Measurements from ENCODE around the gene PKNOX2.

PKNOX2 gene

DNA sequence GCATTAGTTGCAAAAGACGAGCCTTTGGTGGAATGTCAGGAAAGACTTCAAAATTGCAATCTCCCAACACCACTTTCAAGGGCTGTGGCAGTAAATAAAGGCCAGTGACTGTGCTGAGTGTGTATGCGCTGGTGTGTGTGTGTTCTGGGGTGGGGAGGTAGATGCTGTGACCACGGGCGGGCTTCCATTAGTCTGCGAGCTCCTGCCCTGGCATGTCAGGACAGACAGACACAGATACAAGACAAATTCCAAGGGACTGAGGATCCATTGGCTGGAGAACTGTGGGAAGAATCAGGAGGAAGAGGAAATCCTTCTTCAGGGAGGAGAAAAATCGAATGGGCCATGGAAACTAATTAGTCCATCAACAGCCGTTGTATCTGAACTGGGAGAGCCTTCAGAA is 248.0 kb downstream of the PKNOX2 start:
- no peak for DNase-seq (ENCODE audit: low read depth)

DNA sequence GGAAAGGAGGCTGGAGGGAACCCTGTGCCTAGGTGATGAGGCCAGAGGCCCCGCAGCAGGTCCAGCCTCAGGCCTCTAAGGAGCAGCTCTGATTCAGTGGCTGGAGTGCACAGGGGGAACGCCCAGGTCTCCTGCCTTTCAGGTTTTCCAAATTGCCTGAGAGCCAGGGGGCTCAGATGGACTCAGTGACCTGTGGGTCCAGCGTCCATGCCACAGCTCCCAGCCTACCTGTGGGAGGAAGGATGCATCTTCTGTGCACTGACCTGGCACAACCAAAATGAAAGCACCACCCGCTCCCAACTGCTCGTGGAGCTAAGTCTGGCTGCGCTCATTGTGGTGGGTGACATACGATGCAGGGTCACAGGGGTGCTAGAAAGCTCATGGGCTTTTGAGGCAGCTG is 248.7 kb downstream of the PKNOX2 start:
- no peak for DNase-seq (ENCODE audit: low read depth)

DNA sequence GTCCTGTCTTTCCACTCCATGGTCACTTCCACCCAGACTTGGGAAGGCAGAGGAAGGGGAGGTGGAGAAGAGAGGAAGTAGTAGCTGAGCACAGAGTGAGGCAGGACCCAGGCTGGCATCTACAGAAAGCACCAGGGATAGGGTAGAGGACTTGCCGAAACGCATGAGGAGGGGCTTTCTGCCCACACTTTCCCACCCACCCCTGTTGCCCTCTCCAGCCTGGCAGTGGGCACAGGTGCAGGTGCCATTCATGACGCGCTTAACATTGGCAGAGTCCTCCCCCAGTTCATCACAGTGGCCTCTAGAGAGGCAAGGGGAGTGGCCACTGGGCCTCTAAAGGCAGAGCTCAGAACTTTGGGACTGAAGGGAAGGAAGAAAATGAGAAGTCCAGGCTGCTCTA is 249.6 kb downstream of the PKNOX2 start:
- DNase-seq (ENCODE audit: low read depth), result no peak

DNA sequence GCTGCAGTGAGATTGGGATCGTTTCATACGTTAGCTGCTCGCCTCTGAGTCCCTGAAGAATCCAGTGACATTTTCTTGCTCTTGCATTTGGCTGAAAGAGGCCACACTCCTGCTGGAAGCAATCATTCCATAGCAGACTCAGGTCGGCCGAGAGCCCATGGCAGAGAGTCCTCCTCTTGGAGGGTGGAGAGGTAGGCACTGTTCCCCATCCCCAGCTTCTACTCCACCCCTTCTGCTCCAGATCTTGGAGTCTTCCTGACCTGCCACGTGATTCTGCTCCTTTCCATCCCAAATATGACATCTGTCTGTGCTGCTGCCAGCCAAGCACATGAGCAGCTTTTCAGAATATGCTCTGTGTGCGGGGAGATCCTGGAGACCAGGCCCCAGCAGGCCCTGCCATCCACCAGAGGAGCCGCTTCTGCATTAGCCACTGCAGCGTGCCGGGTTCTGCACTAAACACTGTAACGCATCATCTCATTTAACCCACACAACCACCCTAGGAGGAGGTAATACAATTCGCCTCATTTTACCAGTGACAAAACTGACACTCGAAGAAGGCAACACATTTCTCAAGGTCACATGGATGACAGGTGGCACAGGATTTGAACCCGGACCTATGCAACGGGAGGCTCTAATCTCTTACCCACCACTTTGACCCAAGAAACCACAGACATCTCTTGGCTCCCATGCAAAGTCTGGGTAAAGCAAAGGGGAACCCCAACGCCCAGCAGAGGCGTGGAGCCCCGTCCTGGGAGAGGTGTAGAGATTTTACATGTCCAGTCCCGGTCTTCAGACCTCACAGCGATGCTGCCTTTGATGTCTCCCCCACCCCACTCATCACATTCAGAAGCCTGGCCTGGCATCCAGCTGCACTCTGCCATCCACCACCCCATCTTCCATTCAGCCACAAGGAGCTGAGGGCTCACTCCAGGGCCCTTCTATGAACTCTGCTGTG is 252.7 kb downstream of the PKNOX2 start:
- DNase-seq (ENCODE audit: low read depth), result no peak

DNA sequence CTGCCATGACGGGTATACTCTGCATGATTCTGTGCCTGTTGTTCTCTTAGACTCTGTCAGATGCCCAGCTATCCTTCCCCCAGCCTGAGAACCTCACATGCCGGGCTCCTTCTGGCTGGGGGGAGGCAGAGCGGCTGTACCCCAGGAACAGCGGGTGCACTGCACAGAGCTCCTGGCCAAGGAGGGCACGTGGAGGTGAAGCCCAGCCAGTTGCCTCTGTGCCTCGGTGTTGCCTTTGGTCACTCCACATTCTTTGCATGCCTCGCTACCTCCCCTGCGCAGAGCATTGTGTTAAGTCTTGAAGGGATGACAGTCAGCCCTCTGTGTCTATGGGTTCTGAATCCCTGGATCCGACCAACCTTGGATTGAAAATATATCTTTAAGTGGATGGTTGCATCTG is 253.8 kb downstream of the PKNOX2 start:
- DNase-seq (ENCODE audit: low read depth), result no peak

DNA sequence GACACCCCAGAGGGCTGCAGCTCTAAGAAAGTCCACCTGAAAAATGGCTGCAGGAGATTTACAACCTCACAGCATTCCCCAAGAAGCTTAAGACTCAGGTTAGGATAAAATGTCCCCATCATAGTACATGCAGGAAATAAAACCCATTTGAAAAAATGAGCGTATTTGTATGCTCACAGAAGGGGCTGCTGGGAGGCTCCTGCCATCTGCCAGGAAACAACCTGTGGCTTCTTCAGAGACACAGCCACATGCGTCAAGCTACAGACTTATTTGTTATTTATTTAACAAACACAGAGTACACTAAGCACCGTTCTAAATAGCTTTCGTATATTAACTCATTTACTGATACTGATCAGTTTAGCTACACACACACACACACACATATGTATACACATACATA is 258.1 kb downstream of the PKNOX2 start:
- no peak for DNase-seq (ENCODE audit: low read depth)

DNA sequence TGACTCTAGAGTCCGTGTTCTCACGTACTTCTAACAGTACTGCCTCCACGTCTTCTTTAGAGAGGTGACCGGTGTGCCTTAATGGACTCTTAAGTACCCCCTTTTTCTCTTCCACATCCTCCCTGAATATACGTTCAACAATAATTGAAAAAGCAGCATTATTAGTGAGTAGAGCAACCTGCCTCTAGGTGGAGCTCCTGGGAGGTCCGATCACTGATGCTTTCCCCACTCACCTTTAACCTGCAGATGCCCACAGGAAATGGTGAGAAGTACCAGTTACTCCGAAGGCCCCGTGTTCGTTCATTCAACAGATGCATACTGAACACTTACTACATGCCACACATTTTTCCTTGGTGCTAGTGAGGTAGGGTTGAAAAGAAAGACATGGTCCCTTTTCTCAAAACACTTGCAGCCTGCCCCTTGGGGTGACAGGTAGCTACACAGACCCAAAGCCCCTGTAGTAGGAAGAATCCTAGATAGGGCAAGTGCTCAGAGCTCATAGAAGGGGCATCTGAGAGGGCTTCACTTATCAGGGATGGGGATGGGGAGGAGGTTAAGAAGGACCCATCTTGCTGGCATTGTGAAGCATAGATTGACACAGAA is 258.8 kb downstream of the PKNOX2 start:
- DNase-seq (ENCODE audit: low read depth), result no peak

DNA sequence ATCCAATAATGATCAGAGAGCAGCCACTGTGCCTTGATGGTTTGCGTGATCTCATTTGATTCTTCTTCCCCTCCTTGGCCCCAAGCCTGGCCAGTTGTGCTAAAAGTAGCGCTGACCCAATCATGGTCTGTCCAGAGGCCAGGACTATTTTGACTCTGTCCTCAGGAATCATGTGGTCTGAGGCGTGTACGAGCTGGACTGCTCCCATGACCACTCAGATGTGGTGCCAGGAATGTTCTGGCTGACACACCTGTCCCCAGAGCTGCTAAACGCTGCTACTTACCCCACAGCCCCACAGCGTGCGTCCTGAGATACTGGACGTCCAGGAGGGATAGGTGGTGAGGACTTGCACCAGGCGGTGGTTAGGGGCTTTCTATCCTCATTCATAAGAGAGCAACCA is 261.1 kb downstream of the PKNOX2 start:
- DNase-seq (ENCODE audit: low read depth), result no peak

DNA sequence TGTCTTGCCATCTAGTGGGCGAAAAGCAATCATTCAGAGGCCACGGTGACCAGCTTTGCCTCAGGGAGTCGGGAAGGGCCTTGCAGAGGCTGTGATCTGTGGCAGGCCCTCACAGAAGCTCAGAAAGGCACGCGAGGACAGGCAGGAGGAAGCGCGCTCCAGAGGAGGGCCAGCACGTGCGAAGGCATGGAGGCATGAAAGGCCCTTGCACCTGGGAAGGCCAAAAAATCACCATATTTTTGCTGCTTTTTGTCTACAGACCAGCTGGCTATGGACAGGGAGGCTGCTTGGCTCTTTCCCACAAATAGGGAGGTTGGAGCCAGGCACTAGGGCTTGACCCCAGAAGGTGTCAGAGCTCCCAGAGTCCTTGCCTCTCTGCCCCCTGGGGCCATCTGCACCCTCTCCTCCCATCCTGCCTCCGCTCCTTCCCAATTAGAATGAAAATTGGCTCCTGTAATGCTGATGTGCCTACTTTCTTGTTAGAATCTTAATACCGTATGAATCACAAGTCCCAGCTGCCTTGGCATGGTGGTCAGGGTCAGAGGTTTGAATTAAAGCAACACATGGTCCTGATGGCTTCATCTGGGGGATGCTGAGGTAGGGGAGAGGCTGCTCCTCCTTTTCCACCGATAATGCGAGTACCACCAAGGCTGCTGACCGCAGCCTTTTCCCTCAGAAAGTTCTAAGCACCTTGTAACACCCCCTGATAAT is 262.4 kb downstream of the PKNOX2 start:
- no peak for DNase-seq (ENCODE audit: low read depth)

DNA sequence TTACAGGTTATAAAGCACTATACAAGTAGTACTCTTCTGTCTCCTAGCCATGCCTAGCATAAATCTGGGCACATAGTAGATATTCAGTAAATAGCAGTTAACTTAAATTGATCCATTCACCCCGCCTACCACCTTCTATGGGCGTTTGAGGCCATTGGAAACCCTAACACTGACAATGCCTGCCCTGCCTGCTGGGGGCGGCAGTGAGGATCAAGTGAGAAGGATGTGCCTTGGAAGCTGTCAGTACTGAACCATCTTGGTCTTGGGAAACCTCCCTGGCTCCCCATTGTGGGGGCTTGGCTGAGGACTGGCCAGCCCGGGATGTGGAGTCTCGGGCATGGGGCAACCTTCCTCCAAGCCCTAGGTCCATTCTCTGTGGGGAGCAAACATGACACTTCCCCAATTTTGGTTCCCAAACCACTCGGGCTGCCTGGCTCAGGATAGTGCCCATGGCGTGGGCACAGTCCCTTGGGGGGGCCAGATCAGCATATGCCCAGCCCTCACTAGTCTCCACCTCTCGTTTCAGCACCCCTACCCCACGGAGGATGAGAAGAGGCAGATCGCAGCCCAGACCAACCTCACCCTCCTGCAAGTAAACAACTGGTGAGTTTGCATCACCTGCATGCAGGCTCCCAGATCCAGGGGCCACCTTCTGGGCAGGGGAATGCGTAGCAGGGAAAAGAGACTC is 264.1 kb downstream of the PKNOX2 start:
- DNase-seq (ENCODE audit: low read depth), result no peak

DNA sequence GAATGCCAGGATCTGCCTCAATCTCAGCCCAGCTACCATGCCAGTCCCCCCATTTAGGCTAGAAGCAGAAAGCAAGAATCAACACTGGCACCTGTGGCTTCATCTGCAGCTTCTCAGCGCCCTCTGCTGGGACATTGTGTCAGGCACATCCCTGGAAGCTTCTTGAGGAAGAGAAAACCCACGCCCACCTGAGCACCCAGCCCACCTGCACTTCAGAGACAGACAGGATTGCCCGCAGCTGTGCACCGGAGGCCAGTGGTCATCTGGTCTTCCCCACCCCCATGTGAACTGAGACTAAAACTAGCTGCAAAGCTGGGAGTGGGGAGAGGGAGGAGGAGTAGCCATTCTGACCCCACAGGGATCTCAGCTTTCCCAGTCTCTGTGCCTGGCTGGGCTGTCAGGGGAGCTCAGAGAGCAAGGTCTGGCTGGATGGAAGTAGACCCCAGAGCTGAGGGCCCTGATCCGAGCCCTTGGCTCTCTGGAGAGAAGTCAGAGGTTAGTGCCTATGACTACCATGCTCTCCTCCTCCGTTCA is 264.7 kb downstream of the PKNOX2 start:
- no peak for DNase-seq (ENCODE audit: low read depth)

DNA sequence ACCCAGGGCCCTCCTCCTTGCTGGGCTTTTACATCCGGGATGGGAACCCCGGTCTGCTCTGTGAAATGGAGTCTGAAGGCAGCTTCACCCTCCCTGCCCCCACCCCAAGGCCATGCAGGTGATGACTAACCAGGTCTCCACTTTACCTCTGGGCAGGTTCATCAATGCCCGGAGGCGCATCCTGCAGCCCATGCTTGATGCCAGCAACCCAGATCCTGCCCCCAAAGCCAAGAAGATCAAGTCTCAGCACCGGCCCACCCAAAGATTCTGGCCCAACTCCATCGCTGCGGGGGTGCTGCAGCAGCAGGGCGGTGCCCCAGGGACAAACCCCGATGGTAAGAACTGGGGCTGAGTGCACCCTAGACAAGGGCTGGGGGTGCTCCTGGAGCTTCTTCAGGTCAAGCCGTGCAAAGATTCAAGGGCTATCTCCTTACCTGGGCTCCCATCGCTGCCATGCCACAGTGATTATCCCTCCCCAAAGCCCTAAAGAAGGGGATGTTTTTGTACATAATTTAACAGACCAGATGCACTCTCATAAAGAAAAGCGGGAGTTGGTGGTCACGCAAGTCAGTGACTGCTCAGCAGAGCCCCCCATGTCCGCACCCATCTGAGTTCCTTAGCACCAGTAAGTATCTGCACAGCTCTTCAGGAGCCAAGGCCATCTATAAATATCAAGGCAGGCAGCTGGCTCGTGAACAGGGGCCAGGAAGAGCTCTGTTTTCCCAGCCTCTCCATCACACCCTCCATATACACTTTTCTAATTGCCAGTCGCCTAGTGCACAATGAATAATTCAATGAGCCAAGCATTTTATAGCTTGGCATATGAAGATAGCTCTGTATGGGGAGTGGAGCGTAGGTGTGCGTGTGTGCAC is 265.5 kb downstream of the PKNOX2 start:
- no peak for DNase-seq (ENCODE audit: low read depth)

DNA sequence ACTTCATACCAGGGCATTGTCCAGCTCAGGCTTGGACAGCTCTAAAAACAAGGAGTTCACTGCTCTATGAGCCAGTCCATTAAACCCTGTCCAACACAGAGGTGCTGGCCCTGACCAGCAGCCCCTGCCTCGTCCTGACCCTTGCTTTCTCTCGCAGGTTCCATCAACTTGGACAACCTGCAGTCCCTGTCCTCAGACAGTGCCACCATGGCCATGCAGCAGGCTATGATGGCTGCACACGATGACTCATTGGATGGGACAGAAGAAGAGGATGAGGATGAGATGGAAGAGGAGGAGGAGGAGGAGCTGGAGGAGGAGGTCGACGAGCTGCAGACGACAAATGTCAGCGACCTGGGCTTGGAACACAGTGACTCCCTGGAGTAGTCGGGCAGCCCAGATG is 266.5 kb downstream of the PKNOX2 start:
- DNase-seq (ENCODE audit: low read depth), result no peak

DNA sequence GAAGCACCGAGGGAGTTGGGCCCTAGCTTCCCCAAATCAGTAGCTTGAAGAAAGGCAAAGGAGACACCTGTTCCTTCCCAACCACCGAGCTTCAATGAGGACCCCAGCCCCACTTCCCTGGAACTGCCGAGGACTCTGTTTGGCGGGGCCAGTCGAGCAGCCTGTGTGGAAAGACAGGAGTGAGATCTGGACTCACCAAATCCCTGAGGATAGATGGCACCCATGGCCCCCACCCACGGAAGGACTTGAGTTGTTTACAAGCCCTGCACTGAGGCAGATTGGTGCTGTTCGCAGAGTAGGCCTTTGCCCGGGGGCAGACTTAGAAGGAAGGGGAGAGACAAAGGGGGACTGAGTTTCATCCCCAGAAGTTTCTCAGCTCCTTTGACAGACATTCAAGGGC is 266.9 kb downstream of the PKNOX2 start:
- DNase-seq (ENCODE audit: low read depth), result no peak

DNA sequence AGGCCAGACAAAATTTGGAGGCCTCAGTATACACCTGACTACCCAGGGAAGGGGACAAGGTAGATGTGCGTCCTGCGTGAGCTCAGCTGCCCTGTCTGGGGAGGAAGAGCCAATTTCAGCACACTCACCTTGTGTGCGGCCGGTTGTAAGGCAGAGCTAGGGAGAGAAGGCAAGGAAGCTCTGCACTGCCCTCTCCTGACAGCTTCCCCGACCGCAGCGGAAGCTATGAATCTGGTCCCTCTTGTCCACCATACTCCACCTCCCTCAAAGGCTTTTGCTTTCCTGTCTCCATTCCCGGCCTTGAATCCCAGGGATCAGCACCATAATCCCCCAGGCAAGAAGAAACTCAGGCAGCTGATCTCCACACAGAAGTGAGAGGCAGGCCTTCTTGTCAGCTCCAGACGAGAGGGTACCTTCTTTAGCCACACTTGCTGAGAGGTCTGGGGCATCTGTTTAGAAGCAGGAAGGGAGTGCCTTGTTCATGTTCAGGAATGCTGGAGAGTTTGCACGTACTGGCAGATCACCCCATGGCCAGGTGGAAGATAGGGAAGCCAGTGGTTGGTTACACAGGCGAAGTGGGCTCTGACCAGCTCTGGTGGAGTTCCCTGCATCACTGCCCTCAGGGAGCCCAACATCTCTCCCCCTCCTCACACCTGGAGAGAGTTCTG is 269.0 kb downstream of the PKNOX2 start:
- no peak for DNase-seq (ENCODE audit: low read depth)

DNA sequence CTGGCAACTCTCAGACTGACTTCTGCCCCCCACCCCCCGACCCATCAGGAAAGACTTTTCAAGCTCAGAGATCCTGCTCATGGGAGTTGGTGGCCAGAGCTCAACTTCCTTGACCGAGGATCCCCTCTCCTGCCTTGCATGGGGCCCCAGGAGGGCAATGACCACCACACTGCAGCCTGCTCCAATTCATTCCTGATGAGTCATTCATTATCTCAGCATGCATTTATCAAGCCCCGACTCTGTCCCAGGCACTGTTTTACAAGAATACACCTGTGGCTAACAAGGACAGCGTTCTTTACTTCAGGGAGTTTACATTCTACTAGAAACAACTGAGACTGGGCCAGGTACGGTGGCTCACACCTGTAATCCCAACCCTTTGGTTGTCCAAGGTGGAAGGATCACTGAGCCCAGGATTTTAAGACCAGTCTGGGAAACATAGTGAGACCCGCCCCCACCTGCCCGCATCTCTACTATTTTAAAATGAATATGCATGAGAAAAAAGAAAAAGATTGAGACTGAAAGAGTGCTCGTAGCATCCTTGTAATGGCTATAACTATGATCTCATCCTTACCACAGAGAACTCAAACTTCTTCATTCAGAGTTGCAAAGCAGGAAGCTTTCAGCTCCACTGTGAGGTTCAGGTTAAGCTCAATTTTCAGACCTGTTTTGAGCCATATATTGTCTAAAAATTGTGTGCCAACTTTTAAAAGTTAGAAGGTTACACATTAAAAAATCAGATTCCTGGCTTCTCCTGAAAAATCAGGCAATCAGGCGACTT is 271.1 kb downstream of the PKNOX2 start:
- no peak for DNase-seq (ENCODE audit: low read depth)

DNA sequence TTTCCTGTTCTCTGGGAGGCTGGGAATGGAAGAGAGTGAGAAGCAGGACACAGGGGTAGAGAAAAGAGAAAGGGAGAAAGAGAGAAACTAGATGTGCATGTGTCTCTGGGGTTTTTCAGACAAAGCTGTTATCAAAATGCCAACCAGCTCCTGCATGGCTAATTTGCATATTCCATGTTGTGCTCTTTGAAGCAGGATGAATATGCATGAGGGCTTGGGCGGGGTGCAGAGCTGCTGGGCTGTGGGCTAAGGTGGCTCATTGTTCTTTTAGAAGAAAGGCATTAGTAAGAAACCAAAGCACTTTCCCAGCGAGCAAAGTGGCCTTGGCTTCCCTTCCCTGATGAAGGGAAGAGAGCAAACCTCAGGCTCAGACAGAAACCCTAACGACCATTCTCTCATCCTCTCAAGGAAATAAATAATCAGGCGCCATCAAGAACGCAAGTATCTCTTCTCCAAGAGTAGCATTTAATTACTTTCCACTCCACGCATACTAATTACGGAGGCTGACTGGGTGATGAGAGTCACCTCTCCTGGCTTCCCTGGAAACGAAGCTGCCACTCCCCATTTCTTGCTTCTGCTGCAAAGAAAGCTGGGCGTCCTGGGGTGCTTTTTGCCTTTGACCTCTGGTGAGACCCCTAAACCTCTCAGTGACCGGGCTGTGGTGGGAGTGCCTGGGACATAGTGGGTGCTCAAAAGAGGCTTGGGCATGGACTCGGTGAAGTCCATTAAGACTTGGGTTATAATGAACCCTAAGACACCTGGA is 277.3 kb downstream of the PKNOX2 start:
- no peak for DNase-seq (ENCODE audit: low read depth)

DNA sequence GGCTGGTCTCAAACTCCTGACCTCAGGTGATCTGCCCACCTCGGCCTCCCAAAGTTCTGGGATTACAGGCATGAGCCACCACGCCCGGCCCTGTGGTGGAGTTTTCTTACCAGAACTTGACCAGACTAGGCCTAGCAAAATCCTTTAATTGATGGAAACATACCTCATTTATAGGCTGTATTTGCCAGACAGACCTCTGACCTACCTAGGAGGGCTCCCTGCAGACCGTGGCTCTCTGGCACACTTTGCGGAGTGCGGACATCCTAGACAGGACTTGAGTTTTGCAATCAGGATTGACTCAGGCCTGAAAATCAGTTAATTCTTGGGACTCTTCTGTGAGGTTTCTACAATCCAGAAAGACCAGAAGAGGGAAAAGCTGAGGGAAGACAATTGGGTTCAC is 278.4 kb downstream of the PKNOX2 start:
- DNase-seq (ENCODE audit: low read depth), result no peak

DNA sequence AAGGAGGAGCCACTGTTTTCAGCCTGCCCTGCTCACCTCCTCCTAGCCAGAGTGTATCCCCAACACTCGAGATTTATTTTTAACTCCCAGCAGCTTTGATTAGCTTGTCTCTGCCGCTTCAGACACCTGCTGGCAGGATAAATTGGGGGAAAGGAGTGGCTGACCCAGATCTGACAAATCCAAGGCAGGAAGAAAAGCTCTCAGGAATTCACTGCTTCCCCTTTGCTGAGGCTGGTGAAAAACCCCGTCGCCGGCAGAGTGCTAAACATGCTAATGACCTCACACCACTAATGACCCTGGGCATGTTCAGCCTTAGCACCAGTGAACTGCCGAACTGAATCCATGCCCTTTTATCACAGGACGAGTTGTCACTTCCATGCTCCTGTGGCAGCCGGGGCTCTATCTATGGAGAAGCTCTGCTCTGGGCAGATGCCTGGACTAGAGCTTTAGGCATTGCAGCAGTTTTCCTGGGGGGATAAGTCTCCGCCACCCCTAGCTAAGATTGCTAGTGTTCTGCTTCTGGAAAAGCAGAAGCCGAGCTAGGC is 279.3 kb downstream of the PKNOX2 start:
- DNase-seq (ENCODE audit: low read depth), result no peak
